ENCODE data around the gene COMT. TPM values are rescaled to one million over a fixed set of nuclear protein-coding genes. Genes with fewer than 3 reads are reported as not detected.

The COMT gene
- total and polyA plus RNA-seq, 10 donors = 63.5 to 216 (median 99.3) TPM

DNA sequence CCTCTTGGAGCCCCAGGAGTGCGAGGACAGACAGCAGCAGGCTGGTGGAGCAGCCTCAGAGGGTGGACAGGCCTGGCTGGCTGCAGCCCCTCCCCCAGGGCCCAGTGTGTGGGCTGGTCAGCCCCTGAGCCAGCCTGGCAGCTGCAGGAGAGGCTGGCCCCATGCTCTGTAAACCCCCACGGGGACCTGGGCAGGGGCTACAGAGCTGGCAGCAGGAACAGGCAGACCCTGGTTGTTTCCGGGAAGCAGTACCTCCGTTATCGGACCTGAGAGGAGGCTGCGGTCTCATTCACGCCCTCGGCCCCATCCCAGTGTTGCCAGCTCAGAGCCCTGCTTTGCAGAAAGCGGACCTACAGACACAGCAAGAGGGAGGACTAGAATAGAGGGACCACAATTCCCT, 38.5 kb upstream of the COMT start:
- TF ChIP-seq POLR2A (IDR thresholded peaks at IDR 0.05) (no peak), POLR2AphosphoS5 (IDR thresholded peaks at IDR 0.05) (no peak)
- TF ChIP-seq, protein P1, sequence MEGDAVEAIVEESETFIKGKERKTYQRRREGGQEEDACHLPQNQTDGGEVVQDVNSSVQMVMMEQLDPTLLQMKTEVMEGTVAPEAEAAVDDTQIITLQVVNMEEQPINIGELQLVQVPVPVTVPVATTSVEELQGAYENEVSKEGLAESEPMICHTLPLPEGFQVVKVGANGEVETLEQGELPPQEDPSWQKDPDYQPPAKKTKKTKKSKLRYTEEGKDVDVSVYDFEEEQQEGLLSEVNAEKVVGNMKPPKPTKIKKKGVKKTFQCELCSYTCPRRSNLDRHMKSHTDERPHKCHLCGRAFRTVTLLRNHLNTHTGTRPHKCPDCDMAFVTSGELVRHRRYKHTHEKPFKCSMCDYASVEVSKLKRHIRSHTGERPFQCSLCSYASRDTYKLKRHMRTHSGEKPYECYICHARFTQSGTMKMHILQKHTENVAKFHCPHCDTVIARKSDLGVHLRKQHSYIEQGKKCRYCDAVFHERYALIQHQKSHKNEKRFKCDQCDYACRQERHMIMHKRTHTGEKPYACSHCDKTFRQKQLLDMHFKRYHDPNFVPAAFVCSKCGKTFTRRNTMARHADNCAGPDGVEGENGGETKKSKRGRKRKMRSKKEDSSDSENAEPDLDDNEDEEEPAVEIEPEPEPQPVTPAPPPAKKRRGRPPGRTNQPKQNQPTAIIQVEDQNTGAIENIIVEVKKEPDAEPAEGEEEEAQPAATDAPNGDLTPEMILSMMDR (IDR thresholded peaks at IDR 0.05 in 8 of 11, conservative IDR thresholded peaks at IDR 0.05 in 3 of 11) = no peak
- Histone ChIP-seq H3K27ac (no peak overlapping the region), H3K9me3 (no peaks in the 10 kb centered on the region), H3K36me3 (peaks cover 0 to 99% (median 14%) of the 10 kb centered on the region in 6 donors), H3K27me3 (replicated peaks in 1 of 7) (no peaks in the 10 kb centered on the region), H3K4me1 (peaks cover 0 to 7% (median 0%) of the 10 kb centered on the region in 6 donors), H3K4me3 (no peak overlapping the region)
- DNase-seq = no peak
- 89 to 98% (median 90%) methylated on average over 5 to 9 of the region's 9 CpGs for WGBS, 5 donors
- intact Hi-C loops (cut with DNase I; ENCODE audit: low total_unique reads) = no loop called here

DNA sequence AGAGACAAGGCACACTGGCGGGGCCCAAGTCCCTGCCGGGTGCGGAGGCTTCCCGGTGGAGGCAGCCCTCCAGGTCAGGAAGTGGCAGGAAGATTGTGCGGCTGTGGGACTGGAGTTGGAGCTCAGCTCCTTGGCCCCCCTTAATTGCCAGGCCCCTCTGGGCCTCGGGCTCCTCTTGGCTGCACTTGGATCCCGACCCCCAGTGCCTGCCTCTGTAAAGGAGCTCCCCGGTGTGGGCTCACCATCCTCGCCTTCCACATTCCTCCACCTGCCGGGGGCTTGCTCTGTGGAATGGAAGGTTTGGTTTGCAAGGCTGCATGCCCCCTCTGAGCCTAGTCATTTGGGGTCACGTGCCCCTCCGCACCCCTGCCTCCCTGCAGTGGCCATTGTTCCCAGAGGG, 38.1 kb upstream of the COMT start:
- H3K27me3 ChIP-seq (replicated peaks in 1 of 7) = no peaks in the 10 kb centered on the region
- no peak overlapping the region for H3K27ac ChIP-seq
- intact Hi-C loops (cut with DNase I; ENCODE audit: low total_unique reads) = no loop called here
- no peaks in the 10 kb centered on the region for H3K9me3 ChIP-seq
- peaks cover 0 to 99% (median 17%) of the 10 kb centered on the region in 6 donors for H3K36me3 ChIP-seq
- H3K4me3 ChIP-seq = no peak overlapping the region
- WGBS, 5 donors = 83 to 94% (median 90%) methylated on average over 7 to 12 of the region's 12 CpGs
- no peak for DNase-seq
- TF ChIP-seq POLR2A (IDR thresholded peaks at IDR 0.05) (no peak), POLR2AphosphoS5 (IDR thresholded peaks at IDR 0.05) (no peak)
- TF ChIP-seq, protein P1 (IDR thresholded peaks at IDR 0.05 in 8 of 11, conservative IDR thresholded peaks at IDR 0.05 in 3 of 11) = no peak
- H3K4me1 ChIP-seq = peaks cover 0 to 7% (median 0%) of the 10 kb centered on the region in 6 donors

- intact Hi-C loops (cut with DNase I; ENCODE audit: low total_unique reads) = no loop called here
- 84 to 94% (median 92%) methylated on average over 15 to 16 of the region's 16 CpGs for WGBS, 5 donors
Observed at GRCh38 chr22:19904174-19904856, 37.3 kb upstream of the COMT start.

GRCh38 chr22:19904935-19905334, 36.6 kb upstream of the COMT start:
- no peaks in the 10 kb centered on the region for H3K9me3 ChIP-seq
- intact Hi-C loops (cut with DNase I; ENCODE audit: low total_unique reads) = no loop called here
- peaks cover 0 to 10% (median 0%) of the 10 kb centered on the region in 6 donors for H3K4me1 ChIP-seq
- no peak overlapping the region for H3K27ac ChIP-seq
- H3K36me3 ChIP-seq = peaks cover 0 to 88% (median 19%) of the 10 kb centered on the region in 6 donors
- TF ChIP-seq, protein P1 (IDR thresholded peaks at IDR 0.05 in 8 of 11, conservative IDR thresholded peaks at IDR 0.05 in 3 of 11) = no peak
- no peak for TF ChIP-seq POLR2A (IDR thresholded peaks at IDR 0.05)
- TF ChIP-seq POLR2AphosphoS5 (IDR thresholded peaks at IDR 0.05) = no peak
- DNase-seq = no peak
- 89 to 94% (median 90%) methylated on average over 7 of the region's 7 CpGs for WGBS, 5 donors
- H3K4me3 ChIP-seq = no peak overlapping the region
- H3K27me3 ChIP-seq (replicated peaks in 1 of 7) = no peaks in the 10 kb centered on the region

More at GRCh38 chr22:19904174-19904856, 37.3 kb upstream of the COMT start:
- TF ChIP-seq POLR2A (IDR thresholded peaks at IDR 0.05) (no peak), POLR2AphosphoS5 (IDR thresholded peaks at IDR 0.05) (no peak)
- TF ChIP-seq, protein P1 (IDR thresholded peaks at IDR 0.05 in 8 of 11, conservative IDR thresholded peaks at IDR 0.05 in 3 of 11) = no peak
- Histone ChIP-seq H3K27me3 (replicated peaks in 1 of 7) (no peaks in the 10 kb centered on the region), H3K27ac (no peak overlapping the region), H3K4me3 (no peak overlapping the region), H3K4me1 (peaks cover 0 to 7% (median 0%) of the 10 kb centered on the region in 6 donors), H3K9me3 (no peaks in the 10 kb centered on the region), H3K36me3 (peaks cover 0 to 94% (median 19%) of the 10 kb centered on the region in 6 donors)
- DNase-seq = no peak
